GM18867 (cell line): ENCODE data around the gene MAMSTR.
A peak's percentile ranks its signal among the peaks of the same experiment; 100 is the strongest.
"Not testable (repeated sequence)": the region's sequence is repeated elsewhere in the genome, so short reads cannot be mapped to it uniquely, and the experiment has no call there.

ENCODE experiments used
- ATAC-seq: cut with Tn5 transposase; IDR thresholded peaks from one replicate; pipeline ENCODE4 v1.9.1; 2021; ENCODE audit warnings: mild to moderate bottlenecking, moderate library complexity; ENCODE audit not compliant: unreplicated experiment

Gene MAMSTR

DNA sequence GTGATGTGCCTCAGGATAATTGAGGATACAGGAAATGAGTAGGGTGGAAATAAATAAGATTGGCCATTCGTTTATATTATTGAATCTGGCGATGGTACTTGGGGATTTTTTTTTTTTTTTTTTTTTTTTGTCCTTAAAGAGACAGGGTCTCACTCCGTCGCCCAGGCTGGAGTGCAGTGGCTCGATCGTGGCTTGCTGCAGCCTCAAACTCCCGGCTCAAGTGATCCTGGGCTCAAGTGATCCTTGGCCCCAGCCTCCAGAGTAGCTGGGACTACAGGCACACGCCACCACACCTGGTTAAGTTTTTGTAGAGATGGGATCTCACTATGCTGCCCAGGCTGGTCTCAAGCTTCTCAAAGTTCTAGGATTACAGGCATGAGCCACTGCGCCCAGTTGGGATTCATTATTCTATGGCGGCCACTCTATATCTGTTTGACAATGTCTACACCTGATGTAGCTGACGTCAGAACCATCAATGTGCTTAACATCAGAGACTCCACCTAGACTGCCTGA, 2.7 kb upstream of the MAMSTR start:
- ATAC-seq = no peak

DNA sequence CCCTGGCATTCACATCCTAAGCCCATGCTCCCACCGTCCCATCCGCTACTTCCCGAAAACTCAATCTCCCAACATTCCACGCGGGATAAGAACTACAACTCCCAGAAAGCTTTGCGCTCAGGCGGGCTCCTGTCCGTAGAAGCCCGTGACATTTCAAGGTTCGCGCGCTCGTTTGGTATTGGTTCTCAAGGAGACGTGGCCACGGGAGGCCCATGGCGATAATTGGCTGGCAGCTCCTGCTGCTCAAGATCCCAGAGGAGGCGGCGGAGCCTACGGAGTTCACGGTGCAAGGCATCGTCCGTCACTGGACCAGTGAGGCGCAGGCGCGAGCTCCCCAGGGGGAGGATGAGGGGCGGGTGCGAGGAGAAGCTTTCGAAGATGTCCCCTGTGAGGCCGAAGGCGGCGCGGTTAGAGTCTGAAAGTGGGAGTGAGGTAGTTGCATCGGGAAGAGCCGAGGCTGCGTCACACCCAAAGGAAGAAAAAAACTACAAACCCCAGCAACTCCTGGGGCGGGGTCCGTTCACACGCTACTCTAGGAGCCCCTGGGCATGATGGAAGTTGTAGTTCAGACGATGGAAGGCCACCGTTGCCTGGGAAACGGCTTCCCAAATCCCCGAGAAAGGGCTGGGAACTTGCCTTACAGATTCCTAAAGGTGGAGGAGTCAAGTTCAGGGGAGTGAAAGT, 1.2 kb upstream of the MAMSTR start:
- ATAC-seq = peak; percentile 80

DNA sequence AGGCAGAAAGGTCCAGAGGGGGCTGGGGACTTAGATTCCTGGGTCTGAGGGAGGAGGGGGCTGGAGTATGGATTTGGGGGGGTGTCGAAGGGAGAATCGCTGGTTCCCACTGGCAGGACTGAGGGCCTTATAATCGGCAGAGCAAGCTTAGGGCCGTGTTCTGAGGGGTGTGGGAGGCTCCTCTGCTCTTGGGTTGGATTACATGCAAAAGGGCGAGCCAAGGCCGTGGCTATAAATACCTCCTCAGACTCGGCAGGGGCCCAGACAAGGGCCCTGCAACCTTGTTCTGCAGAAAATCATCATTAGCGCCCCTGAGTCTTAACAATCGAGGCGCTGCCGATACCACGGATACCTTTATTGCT, 707 bp upstream of the MAMSTR start:
- no peak for ATAC-seq

DNA sequence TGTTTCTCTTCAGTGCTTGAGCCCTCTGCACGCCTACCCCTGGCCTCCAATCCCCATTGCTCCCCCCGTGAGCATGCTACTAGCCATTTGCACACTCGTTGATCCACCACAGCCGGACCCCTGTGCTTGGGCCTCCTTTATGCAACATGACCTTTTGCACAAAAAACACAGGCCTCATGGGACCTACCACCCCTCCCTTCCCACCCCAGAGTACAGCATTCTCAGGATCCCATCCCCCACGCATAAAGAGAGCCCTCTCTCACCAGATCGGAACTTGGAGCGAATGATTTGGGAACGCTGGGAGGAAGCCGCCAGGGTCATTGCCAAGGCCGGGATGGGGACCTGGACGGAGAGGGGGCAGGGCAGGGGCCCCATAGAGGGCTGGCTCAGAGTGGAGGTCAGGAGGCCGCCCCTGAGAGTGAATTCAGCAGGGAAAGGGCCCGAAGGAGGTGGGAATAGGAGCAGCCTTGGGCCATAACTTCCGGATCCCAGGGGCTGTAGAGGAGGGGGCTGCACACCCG, 754 bp downstream of the MAMSTR start:
- no peak for ATAC-seq

DNA sequence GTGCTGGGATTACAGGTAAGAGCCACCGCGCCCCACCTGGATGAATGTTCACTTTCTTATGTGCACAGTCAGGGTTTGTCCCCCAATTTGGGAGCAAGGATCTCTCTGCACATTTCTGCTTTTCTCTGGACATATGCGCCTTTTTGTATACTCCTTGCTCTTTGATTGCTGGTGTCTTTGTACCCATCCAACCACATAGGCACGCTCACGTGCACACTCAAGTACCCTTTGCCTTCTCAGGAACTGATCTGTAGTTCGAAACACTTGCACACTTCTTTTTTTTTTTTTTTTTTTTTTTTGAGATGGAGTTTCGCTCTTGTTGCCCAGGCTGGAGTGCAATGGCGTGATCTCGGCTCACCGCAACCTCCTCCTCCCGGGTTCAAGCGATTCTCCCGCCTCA, 1.4 kb downstream of the MAMSTR start:
- ATAC-seq = not testable (repeated sequence)

DNA sequence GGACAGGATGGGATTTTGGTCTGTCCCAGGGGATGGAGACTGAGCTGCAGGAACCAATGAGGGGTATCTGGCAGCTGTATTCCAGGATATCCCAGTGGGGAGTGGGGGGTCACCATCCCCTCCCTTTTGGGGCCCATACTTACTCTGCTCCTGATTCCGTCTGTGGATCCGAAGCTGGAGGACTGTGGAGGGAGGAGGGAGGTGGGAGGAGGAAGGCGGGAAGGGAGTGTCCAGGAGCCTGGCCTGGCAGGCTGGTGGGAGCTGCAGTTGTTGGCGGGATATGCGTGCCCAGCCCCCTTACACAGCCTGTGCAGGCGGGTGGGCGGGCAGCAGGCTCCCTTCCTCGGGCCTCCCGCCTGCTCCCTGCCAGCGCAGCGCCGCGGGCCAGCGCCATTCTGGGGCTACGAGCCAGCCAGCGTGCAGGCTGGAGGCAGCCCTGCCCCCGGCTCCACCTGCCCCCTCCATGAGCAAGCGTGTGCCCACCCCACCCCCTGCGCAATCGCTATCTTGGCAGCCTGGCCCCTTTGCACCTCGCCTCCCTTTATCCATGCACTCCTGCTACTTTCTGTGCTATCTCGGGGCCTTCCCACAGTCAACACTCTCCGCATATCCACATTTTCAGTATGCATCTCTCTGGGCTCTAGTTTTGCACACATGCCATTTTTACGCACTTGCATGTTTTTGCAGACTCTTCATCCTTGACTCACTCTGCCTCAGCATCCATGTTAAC, 2.8 kb downstream of the MAMSTR start:
- no peak for ATAC-seq

DNA sequence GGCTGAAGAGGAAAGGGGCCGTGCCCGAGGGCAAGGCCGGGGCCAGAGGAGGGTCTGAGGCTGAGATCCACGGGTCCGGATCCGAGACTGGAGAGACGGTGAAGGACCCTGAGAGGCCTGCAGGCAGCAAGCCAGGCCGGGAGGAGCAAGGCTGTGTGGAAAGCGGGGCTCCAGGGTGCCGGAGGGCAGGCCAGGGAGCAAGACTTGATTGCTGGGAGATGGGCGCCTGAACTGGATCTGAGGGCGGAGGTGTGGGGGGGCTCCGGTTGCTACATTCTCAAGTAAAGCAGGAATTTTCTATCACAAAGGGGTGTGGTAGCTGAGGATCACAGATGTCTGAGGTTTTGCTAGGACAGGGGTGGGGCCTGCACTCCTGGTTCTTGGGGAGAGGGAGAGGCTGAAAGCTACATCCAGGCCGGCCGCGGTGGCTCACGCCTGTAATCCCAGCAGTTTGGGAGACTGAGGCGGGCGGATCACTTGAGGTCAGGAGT, 3.8 kb downstream of the MAMSTR start:
- ATAC-seq = no peak

DNA sequence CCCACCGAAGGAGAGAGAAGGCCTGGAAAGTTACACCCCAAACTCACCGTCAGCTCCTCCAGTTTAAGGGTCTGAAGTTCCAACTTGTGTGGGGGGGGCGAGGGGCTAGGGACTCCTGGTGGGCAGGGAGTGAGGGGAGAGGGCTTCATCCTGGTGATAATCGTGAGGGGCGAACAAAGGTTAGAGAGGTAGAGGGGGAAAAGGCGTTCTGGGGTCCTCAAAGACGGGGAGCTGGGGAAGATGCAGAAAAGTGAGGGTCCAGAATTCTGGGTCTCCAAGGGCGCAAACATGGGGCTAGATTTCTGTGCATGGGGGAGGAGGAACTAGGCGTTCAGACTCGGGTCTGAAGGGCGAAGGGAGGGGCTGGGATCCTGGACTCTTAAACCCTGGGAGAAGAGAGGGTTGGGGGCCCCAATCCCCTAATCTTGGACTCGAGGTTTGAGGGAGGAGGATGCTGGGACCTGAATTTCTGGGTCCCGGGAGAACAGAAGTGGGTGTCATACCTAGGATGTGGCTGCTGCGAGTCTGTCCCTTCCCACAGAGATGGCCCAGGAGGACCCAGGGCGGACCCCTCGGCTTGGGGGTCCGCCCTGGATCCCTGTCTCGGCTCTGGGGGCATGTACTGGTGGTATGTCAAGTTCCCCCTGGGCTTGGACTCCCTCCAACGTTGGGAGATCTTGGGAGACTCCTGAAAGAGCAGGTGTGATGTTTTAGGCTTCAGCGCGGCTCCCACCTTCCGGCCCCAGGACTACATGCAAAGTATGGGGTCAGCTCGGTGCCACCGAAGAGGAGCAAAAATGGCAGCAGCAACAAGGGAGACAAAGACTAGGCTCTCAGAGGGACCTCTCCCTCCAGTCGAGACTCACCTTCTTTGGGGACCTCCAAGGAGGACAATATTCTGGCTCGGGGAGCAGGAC, 4.5 kb downstream of the MAMSTR start:
- ATAC-seq = no peak

DNA sequence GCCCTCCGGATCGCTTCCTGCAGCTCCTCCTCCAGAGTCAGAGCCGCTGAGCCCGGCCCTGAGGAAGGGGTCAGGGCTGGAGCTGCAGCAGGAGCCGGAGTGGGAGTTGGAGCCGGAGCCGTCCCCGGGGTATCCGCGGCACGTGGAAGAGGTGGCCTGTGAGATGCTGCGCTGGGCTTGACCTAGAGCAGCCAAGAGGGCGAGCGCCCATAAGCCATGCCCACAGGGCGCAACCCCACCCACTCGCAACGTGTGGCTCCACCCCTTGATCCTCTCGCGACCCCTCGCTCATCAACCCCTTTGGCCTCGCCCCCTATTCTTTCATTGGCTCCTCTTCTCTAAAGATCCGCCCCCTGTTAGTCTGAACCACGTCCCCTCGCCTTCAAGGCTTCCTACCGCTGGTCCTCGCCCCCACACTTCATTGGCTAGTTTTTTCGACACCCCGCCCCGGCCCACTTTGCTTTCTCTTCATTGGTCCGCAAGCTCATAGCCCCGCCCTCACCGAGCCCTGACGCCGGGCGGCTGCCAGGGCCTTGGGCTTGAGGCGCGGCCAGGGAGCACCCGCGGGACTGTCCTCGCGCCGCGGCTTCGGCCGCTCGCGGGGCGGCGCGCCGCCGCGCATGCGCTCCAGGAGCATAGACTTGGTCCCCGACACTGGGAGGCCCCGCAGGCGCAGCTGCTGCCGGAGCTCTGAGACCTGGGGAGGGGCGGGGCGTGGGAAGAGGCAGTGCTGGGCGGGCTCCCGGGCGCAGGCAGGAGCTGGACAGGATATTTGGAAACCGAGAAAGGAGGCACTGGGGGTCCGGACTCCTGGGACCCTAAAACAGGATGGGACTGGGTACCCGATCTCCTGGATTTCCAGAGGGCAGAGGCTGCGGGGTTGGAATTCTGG, 5.4 kb downstream of the MAMSTR start:
- peak; percentile 82 for ATAC-seq

DNA sequence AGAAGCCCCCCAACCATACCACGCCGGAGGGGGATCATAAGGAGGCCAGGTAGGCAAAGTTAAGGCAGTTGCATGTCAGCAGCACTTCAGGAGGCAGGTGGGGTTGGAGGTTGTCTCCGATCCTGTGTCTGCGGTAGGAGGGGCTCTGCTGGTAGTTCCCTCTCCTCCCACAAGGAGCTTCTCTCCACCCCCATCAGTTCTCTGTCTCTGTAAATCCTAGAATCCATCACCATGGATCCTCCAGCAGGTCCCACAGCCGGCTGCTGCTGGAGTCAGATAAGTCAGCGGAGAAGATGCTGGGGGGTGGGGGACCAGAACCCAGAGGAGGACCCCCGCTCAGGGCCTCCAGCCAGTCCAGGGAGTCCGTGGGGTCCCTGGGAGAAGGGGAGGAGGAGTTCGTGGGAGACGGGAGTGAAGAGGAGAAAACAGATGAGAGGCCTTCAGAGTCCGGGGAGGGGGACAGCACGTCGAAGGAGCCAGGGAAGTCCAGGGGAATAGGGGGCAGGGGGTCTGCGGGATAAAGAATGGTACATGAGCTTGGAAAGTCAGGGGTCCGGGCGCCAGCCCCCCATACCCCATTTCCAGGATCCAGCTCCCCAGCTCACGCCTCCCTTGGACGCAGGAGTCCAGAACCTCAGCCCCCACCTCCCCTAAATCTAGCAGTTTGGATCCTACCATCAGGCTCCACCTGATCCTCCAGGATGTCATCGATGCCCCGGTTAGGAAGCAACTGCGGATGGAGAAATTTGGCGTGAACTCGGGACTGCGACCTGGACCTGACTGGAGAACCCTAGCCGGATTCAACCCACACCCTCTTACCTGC, 6.3 kb downstream of the MAMSTR start:
- no peak for ATAC-seq

DNA sequence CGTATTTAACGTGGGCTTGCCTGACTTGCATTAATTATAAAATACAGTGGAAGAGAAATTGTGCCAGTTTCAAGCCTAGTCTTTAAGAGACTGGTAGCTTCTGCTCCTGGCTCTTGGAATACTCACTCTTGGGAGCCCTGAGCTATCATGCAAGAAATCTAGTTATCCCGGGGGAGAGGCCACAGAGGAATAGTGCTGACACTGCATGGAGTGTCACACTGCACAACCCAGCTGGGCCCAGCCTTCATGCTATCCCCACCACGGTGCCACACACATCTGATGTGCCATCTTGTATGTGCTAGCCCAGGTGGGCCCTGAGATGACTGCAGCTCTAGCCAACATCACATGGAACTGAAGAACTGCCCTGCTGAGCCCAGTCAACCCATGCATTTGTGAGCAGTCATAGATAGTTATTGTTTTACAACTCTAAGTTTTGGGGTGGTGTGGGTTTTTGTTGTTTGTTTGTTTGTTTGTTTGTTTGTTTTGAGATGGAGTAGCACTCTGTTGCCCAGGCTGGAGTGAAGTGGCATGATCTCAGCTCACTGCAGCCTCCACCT, 8.3 kb downstream of the MAMSTR start:
- no peak for ATAC-seq

DNA sequence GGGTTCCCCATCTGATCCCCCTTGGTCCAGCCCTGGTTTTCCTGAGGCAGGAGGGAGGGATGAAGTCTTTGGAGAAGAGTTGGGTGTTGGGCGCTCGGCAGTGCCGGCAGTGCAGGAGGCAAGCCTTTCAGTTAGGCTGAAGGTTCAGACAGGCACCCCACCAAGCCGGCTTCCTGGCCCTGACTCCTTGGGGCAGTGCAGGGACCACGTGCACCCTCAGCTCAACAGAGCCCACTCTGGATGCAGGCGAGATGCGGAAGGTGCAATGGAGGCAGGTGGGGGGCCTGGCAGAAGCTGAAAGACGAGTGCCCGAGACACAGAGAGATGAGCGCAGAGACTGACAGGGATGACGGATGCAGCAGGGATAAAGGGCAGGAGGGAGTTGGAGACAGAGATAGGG, 11.1 kb downstream of the MAMSTR start:
- ATAC-seq = no peak

DNA sequence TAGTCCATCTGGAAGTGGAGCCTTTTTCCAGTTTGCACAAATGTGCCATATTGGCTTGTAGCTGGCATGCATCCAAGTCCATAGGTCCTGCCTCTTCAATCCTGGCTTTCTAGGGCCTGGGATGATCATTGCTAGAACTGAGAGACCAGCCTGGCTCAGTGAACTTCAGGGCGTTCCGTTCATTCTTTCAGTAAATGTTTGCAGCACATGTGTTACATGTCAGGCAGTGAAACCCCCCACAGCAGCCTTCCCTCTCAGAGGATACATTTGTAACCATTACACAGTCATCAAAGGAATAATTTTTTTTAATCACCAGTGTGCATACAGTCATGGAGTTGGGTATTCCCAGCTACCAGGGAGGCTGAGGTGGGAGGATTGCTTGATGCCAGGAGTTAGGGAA, 14.1 kb downstream of the MAMSTR start:
- no peak for ATAC-seq

DNA sequence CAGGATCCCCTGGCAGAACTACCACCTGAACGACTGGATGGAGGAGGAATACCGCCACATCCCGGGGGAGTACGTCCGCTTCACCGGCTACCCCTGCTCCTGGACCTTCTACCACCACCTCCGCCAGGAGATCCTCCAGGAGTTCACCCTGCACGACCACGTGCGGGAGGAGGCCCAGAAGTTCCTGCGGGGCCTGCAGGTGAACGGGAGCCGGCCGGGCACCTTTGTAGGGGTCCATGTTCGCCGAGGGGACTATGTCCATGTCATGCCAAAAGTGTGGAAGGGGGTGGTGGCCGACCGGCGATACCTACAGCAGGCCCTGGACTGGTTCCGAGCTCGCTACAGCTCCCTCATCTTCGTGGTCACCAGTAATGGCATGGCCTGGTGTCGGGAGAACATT, 16.2 kb downstream of the MAMSTR start:
- no peak for ATAC-seq

DNA sequence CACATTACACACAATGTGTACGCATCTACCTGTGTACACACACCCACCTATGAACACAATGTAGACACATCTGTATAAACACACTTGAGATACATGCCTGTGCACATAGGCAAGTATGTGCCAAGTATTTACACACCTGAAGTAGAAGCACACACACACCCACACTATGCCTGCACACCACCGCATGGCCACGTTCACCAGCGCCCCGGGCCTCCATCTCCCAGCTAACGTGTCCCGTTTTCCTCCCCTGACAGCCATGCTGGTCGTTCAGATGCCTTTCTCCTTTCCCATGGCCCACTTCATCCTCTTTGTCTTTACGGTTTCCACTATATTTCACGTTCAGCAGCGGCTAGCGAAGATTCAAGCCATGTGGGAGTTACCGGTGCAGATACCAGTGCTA, 16.8 kb downstream of the MAMSTR start:
- ATAC-seq = no peak

DNA sequence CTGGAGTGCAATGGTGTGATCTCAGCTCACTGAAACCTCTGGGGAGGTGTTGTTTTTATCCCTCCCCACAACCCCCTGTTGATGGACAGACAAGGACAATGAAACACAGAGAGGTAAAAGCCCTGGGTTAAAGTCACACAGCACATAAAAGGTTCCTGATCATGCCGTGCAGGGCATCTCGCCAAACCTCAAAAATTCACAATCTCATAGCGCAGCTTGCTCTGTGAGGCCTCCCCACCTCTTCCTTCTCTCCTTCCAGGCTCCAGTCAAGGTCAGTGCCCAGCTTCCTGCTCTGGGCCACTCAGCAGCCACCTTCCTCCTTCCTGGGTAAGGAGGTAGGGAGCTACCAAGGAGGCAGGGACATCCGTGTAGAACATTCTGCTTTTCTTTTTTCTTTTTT, 21.5 kb downstream of the MAMSTR start:
- ATAC-seq = no peak

DNA sequence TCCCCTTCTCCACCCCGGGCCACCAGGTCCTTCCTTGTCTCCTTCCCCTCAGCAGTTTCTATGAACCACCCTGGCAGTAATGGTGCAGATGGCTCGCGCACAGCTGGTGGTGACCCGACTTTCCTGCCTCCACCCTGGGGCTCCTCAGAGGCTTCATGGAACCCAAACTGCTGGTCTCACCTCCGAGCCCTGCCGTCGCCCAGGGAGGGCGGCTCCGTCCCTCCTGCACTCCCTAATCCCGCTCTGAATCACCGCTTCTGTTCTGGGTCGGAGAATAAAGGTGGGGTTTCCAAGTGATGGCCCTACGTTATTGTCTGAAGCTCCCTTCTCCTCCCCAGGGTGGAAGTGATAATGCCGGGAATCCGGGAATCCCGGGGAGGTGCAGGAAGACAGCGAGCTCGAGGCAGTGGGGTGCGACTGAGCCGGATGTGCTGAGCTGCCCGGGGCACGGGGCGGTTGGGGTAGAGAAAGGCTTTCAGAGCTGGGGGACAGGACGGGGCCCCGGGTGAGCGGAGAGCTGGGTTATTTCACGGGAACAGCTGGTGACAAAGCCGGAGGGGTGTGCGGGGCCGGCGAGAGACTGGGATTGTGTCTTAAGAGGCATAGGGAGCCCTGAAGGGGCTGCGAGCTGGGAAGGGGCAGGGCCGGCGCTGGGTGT, 23.0 kb downstream of the MAMSTR start:
- no peak for ATAC-seq

DNA sequence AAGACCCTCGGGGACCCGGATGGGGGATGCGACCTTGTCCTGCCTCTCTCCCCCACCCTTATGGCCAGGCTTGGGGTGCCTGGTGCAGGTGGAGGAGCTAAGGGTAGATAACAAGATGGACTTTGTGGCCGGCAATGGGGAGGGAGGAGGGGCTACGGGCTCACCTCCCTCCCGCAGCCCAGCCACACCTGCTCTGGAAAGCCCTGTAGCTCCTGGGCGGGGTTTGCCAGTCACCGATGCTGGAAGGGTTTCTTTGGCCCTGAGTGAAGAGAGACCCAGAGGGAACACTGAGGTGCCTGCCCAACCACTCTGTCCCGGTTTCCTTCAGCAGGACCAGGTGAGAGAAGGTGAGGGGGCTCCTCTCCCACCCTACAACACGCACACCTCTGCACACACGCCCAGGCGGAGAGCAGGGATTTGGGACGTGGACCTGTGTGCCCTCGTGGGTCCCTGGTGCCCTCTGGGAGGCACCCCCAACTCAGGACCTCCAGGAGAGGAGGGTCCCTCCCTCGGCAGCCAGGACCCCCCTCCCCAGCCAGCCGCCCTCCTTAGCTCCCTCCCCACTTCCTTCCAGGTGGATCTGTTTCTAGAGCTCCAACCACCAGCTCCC, 23.7 kb downstream of the MAMSTR start, which contains the start of gene FUT2:
TSS of gene FUT2 (plus strand) at position 229 of the 610 bp plus-strand sequence. CDS start 6,986 bp downstream, outside the sequence.
- ATAC-seq = no peak
